SK-N-SH (cell line): Measurements from ENCODE around the gene C1S. TPM values are rescaled to one million over a fixed set of nuclear protein-coding genes. Genes with fewer than 3 reads are reported as not detected.

ENCODE experiments used
- CTCF ChIA-PET: fragments of 300-600, 350-600 bp; formaldehyde crosslinking; extraction: SDS; loops from one replicate; lab custom pipeline; 2021; lab: Yijun Ruan, JAX
- POLR2A ChIA-PET: fragments of 350-600 bp; sonication (Branson Sonifier 250); formaldehyde crosslinking; extraction: SDS; loops from one replicate; lab custom pipeline; 2020; ENCODE audit warnings: antibody characterized with exemption, inconsistent platforms; lab: Yijun Ruan, JAX
- DNase-seq: peaks from one replicate; pipeline ENCODE4 v3.0.0; 2012
- H2AFZ ChIP-seq: fragments of 200-600 bp; sonication (generic); 2 replicates; pipeline ENCODE4 v1.8.1; 2016; ENCODE audit warnings: antibody characterized with exemption, mild to moderate bottlenecking, low read depth
- H3F3A ChIP-seq: fragments of 200-600 bp; sonication (generic); replicated peaks from 2 replicates; pipeline ENCODE3; 2016; ENCODE audit warnings: antibody characterized with exemption, mild to moderate bottlenecking; ENCODE audit not compliant: insufficient read depth
- H3K27ac ChIP-seq, 2 experiments: fragments of 200-500 bp in 1 of 2; fragments of 200-600 bp in 1 of 2; sonication (Bioruptor generic) in 1 of 2; sonication (generic), shearing (Covaris generic) in 1 of 2; 2 replicates each; pipeline versions ENCODE4 v1.5.1 to v1.6.1; 2014 to 2016; ENCODE audit warnings: low read depth in 2 of 2, inconsistent platforms in 1 of 2, low read length in 1 of 2, mild to moderate bottlenecking in 1 of 2, mixed read lengths in 1 of 2
- H3K27me3 ChIP-seq: fragments of 200-600 bp; sonication (generic), shearing (Covaris generic); 2 replicates; pipeline ENCODE4 v1.6.1; 2016; ENCODE audit warnings: mixed run types; ENCODE audit not compliant: insufficient read depth
- H3K36me3 ChIP-seq, 2 experiments: fragments of 200-500 bp in 1 of 2; fragments of 200-600 bp in 1 of 2; sonication (Bioruptor generic) in 1 of 2; sonication (generic) in 1 of 2; replicated peaks in 1 of 2; 2 replicates each; pipeline versions ENCODE3 to v1.5.1; 2014 to 2016; ENCODE audit warnings: low read length in 1 of 2, mild to moderate bottlenecking in 1 of 2; ENCODE audit not compliant: insufficient read depth in 2 of 2, control insufficient read depth in 1 of 2
- H3K4me1 ChIP-seq, 2 experiments: fragments of 200-500 bp in 1 of 2; fragments of 200-600 bp in 1 of 2; sonication (Bioruptor generic) in 1 of 2; sonication (generic), shearing (Covaris generic) in 1 of 2; 2 replicates each; pipeline versions ENCODE4 v1.5.1 to v1.6.1; 2014 to 2016; ENCODE audit warnings: low read depth in 1 of 2, low read length in 1 of 2, mixed run types in 1 of 2; ENCODE audit not compliant: insufficient read depth in 2 of 2, control insufficient read depth in 1 of 2
- H3K4me2 ChIP-seq: fragments of 200-600 bp; sonication (generic), shearing (Covaris generic); 2 replicates; pipeline ENCODE4 v1.6.1; 2017; ENCODE audit warnings: mixed run types
- H3K4me3 ChIP-seq, 2 experiments: fragments of 200-500 bp in 1 of 2; fragments of 200-600 bp in 1 of 2; sonication (Bioruptor generic) in 1 of 2; sonication (generic), shearing (Covaris generic) in 1 of 2; 2 replicates each; pipeline versions ENCODE4 v1.5.1 to v1.8.1; 2014 to 2016; ENCODE audit warnings: low read depth in 2 of 2, inconsistent platforms in 1 of 2, low read length in 1 of 2, mild to moderate bottlenecking in 1 of 2, mixed read lengths in 1 of 2, moderate library complexity in 1 of 2
- H3K79me2 ChIP-seq: fragments of 200-600 bp; sonication (generic); 2 replicates; pipeline ENCODE4 v1.8.1; 2017; ENCODE audit warnings: mild to moderate bottlenecking; ENCODE audit not compliant: insufficient read depth
- H3K9ac ChIP-seq: fragments of 200-600 bp; sonication (generic); 2 replicates; pipeline ENCODE4 v1.6.1; 2017; ENCODE audit warnings: mixed run types
- H3K9me2 ChIP-seq: fragments of 200-600 bp; sonication (generic); 2 replicates; pipeline ENCODE4 v1.6.1; 2017; ENCODE audit warnings: mixed run types
- H3K9me3 ChIP-seq: fragments of 200-600 bp; sonication (generic); 2 replicates; pipeline ENCODE4 v1.6.1; 2017; ENCODE audit warnings: mixed run types, mild to moderate bottlenecking, moderate library complexity
- H4K20me1 ChIP-seq: fragments of 200-600 bp; sonication (generic); 2 replicates; pipeline ENCODE4 v1.6.1; 2017; ENCODE audit warnings: mild to moderate bottlenecking, mixed run types; ENCODE audit not compliant: insufficient read depth
- CTCF ChIP-seq: fragments of 200-600 bp; sonication (generic); IDR thresholded peaks from 2 replicates; pipeline ENCODE4 v1.6.1; 2017; ENCODE audit warnings: antibody characterized with exemption, mild to moderate bottlenecking, moderate library complexity
- FOXM1 ChIP-seq: IDR thresholded peaks from 2 replicates; pipeline ENCODE4 v1.4.0; 2012; ENCODE audit warnings: low read depth, mild to moderate bottlenecking
- GABPA ChIP-seq: IDR thresholded peaks from 2 replicates; pipeline ENCODE4 v1.4.0; 2012; ENCODE audit warnings: low read depth, mild to moderate bottlenecking
- GATA2 ChIP-seq: sonication (generic); formaldehyde crosslinking; IDR thresholded peaks from 2 replicates; pipeline ENCODE4 v1.5.0; 2020; ENCODE audit warnings: mild to moderate bottlenecking, missing genetic modification reagents
- MXI1 ChIP-seq: IDR thresholded peaks from 2 replicates; pipeline ENCODE4 v1.6.1; 2012; ENCODE audit warnings: mild to moderate bottlenecking, low read depth, low read length, improper control_type of control experiment
- POLR2AphosphoS5 ChIP-seq: IDR thresholded peaks from 2 replicates; pipeline ENCODE4 v1.6.1; 2012; ENCODE audit warnings: low read depth, low read length
- RCOR1 ChIP-seq: fragments of 150-350 bp; IDR thresholded peaks from 2 replicates; pipeline ENCODE4 v1.6.1; 2017; ENCODE audit warnings: antibody characterized with exemption, low read length
- REST ChIP-seq: IDR thresholded peaks from 2 replicates; pipeline ENCODE4 v1.6.1; 2012; ENCODE audit warnings: mild to moderate bottlenecking, low read depth, low read length, moderate library complexity
- RFX5 ChIP-seq: IDR thresholded peaks from 2 replicates; pipeline ENCODE4 v1.6.1; 2012; ENCODE audit warnings: mild to moderate bottlenecking, improper control_type of control experiment, low read length
- RXRA ChIP-seq: IDR thresholded peaks from 2 replicates; pipeline ENCODE4 v1.4.0; 2012; ENCODE audit warnings: low read depth, mild to moderate bottlenecking, borderline replicate concordance
- SMC3 ChIP-seq: IDR thresholded peaks from 2 replicates; pipeline ENCODE4 v1.6.1; 2012; ENCODE audit warnings: low read depth, low read length, improper control_type of control experiment
- TCF12 ChIP-seq: IDR thresholded peaks from 2 replicates; pipeline ENCODE4 v1.4.0; 2012
- WGBS: methylation state at CpG from one replicate; pipeline ENCODE4 v1.1.6; 2017; ENCODE audit warnings: low lambda C conversion rate; 5-methylcytosine and 5-hydroxymethylcytosine counted together
- polyA plus RNA-seq, 3 experiments: library from polyadenylated mRNA; depleted of rRNA; stranded (reverse); fragments of >200 nt; gene quantifications; 2 replicates each; pipeline ENCODE4 v1.2.3, GENCODE V29; 2012
- TF ChIP-seq, protein P1 (sequence below): IDR thresholded peaks from 2 replicates; pipeline ENCODE4 v1.4.0; 2012; ENCODE audit warnings: low read depth, borderline replicate concordance

Gene C1S
- polyA plus RNA-seq, 1 of the 3 experiments (the other 2 are of a cell fraction): 14.5 TPM

GRCh38 chr12:7072554-7072953 is 12.0 kb downstream of the C1S start (continued):
- no peak for TF ChIP-seq GATA2 (CRISPR knock-in tag)
- no peak for TF ChIP-seq POLR2AphosphoS5

DNA sequence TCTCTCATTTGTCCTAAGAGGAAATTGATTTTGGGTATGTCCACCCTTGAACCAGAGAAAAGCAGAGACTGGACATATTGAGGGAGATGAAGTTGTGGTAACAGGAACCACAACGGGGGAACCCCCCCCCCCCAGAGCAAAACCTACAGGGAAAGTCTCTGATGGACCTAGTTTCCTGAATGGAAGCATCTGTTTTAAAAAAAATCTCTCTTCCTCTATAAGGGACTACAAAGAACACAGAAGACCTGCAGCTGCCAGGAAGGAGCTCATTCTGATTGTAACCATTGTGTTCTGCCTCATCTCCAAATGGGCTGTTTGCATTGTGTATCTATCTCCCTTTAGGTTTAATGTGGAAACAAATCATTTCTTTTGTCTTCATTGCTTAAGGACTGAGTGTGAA is 13.4 kb downstream of the C1S start:
- TF ChIP-seq RFX5: no peak
- TF ChIP-seq, protein P1, sequence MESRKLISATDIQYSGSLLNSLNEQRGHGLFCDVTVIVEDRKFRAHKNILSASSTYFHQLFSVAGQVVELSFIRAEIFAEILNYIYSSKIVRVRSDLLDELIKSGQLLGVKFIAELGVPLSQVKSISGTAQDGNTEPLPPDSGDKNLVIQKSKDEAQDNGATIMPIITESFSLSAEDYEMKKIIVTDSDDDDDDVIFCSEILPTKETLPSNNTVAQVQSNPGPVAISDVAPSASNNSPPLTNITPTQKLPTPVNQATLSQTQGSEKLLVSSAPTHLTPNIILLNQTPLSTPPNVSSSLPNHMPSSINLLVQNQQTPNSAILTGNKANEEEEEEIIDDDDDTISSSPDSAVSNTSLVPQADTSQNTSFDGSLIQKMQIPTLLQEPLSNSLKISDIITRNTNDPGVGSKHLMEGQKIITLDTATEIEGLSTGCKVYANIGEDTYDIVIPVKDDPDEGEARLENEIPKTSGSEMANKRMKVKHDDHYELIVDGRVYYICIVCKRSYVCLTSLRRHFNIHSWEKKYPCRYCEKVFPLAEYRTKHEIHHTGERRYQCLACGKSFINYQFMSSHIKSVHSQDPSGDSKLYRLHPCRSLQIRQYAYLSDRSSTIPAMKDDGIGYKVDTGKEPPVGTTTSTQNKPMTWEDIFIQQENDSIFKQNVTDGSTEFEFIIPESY: no peak
- TF ChIP-seq RXRA: no peak
- no peak for TF ChIP-seq MXI1
- no peak for TF ChIP-seq SMC3
- TF ChIP-seq GABPA: no peak
- no peak for TF ChIP-seq CTCF
- H3K79me2 ChIP-seq: no peaks in the 10 kb centered on the region
- WGBS: 0% methylated on average over 1 of the region's 1 CpG
- H3K9ac ChIP-seq: no peak overlapping the region
- H3F3A ChIP-seq: no peaks in the 10 kb centered on the region
- no peak overlapping the region for H3K4me2 ChIP-seq
- no peak for DNase-seq
- H4K20me1 ChIP-seq: no peaks in the 10 kb centered on the region
- no peaks in the 10 kb centered on the region for H3K4me1 ChIP-seq
- H3K9me3 ChIP-seq: no peaks in the 10 kb centered on the region
- H3K27me3 ChIP-seq: peaks cover 11% of the 10 kb centered on the region; the same call in 1 of the 2 replicates
- H3K4me3 ChIP-seq: no peak overlapping the region
- H3K36me3 ChIP-seq: no peaks in the 10 kb centered on the region
- no peak overlapping the region for H3K27ac ChIP-seq
- no peak overlapping the region for H2AFZ ChIP-seq
- ChIA-PET CTCF (interaction anchor here (0.7 to 1.3 kb wide), 4 partner anchors 16 to 129 kb away, joined by 3 to 4 read pairs (median 4); no protein-coding TSS in a partner anchor), POLR2A (no interaction called here)
- H3K9me2 ChIP-seq: no peaks in the 10 kb centered on the region

GRCh38 chr12:7075518-7075917 is 15.0 kb downstream of the C1S start:
- 69% methylated on average over 3 of the region's 3 CpGs for WGBS
- POLR2A ChIA-PET: interaction anchor here (0.6 kb wide), 1 partner anchor 20 kb away, joined by 3 read pairs; no protein-coding TSS in a partner anchor
- Histone ChIP-seq H3K27me3 (peaks cover 11% of the 10 kb centered on the region; the same call in 1 of the 2 replicates), H3K4me1 (peaks cover 0 to 3% of the 10 kb centered on the region in 2 experiments; a peak in 1 of 4 replicates), H3K4me2 (no peak overlapping the region), H3K27ac (no peak overlapping the region), H3K9ac (no peak overlapping the region), H4K20me1 (no peaks in the 10 kb centered on the region), H3K9me3 (no peaks in the 10 kb centered on the region), H3K4me3 (no peak overlapping the region), H3K36me3 (no peaks in the 10 kb centered on the region), H3K79me2 (no peaks in the 10 kb centered on the region), H3F3A (peaks cover 7% of the 10 kb centered on the region), H3K9me2 (no peaks in the 10 kb centered on the region), H2AFZ (no peak overlapping the region)
- DNase-seq: no peak
- CTCF ChIA-PET: interaction anchor here (0.9 to 1.8 kb wide), 5 partner anchors 12 to 34 kb away, joined by 3 to 7 read pairs (median 3); partner anchors contain the start of gene C1RL
- TF ChIP-seq SMC3 (no peak), TCF12 (no peak), RXRA (no peak), POLR2AphosphoS5 (no peak), FOXM1 (no peak), RCOR1 (no peak), CTCF (no peak), REST (no peak)
